Endothelial cell of umbilical vein (primary cell): ENCODE data around the gene PTCH1. TPM values are rescaled to one million over a fixed set of nuclear protein-coding genes. Genes with fewer than 3 reads are reported as not detected.

Source experiments
- BruUV-seq: library from RNA; stranded (reverse); fragments of 400-500 nt; replicated peaks from 2 replicates; lab custom pipeline; 2021; lab: Mats Ljungman, UMichigan
- CTCF ChIA-PET: fragments of 300-600, 350-600 bp; sonication (Branson Sonifier 250); formaldehyde crosslinking; loops from one replicate; lab custom pipeline; 2021; ENCODE audit warnings: antibody characterized with exemption, inconsistent platforms; lab: Charles Lee
- POLR2A ChIA-PET: fragments of 300-600, 350-600 bp; sonication (Branson Sonifier 250); formaldehyde crosslinking; loops from one replicate; lab custom pipeline; 2021; ENCODE audit warnings: antibody characterized with exemption, inconsistent platforms; lab: Charles Lee
- DNase-seq: peaks from one replicate; pipeline ENCODE4 v3.0.0-alpha.2; 2011; ENCODE audit warnings: low read depth, low spot score
- FAIRE-seq: peaks from 2 replicates; lab custom pipeline; 2011; peaks lifted over from hg19 to GRCh38; lab: Jason Lieb, UNC
- H2AFZ ChIP-seq: 2 replicates; pipeline ENCODE4 v1.6.0; 2012; ENCODE audit warnings: low read depth, low read length, control low read depth, inconsistent platforms
- H3K27ac ChIP-seq: 2 replicates; pipeline ENCODE4 v1.5.1; 2011; ENCODE audit warnings: low read depth, mild to moderate bottlenecking, control low read depth, low read length, moderate library complexity; ENCODE audit not compliant: insufficient read depth
- H3K27me3 ChIP-seq, 2 experiments: 2 replicates each; pipeline versions ENCODE4 v1.6.0 to v1.6.1; 2011; ENCODE audit warnings: low read length in 2 of 2, mixed read lengths in 1 of 2; ENCODE audit not compliant: control insufficient read depth in 2 of 2, insufficient read depth in 2 of 2
- H3K36me3 ChIP-seq, 2 experiments: 2 replicates in 1 of 2; 3 replicates in 1 of 2; pipeline ENCODE4 v1.5.1; 2011; ENCODE audit warnings: low read length in 2 of 2, mild to moderate bottlenecking in 1 of 2, moderate library complexity in 1 of 2; ENCODE audit not compliant: control insufficient read depth in 2 of 2, insufficient read depth in 2 of 2; ENCODE audit errors: extremely low read depth in 1 of 2
- H3K4me1 ChIP-seq: 3 replicates; pipeline ENCODE4 v1.5.1; 2011; ENCODE audit warnings: mild to moderate bottlenecking, low read length; ENCODE audit not compliant: control insufficient read depth, insufficient read depth; ENCODE audit errors: extremely low read depth
- H3K4me2 ChIP-seq: 2 replicates; pipeline ENCODE4 v1.6.1; 2011; ENCODE audit warnings: low read length, control low read depth, mixed read lengths; ENCODE audit not compliant: insufficient read depth
- H3K4me3 ChIP-seq, 3 experiments: fragments of 200-600 bp in 1 of 3; sonication (generic), shearing (Covaris generic) in 1 of 3; replicated peaks in 1 of 3; 2 replicates each; pipeline ENCODE4 v1.5.1; 2011 to 2016; ENCODE audit warnings: control low read depth in 3 of 3, low read length in 3 of 3, mild to moderate bottlenecking in 2 of 3, inconsistent platforms in 1 of 3, low read depth in 1 of 3, moderate library complexity in 1 of 3; ENCODE audit not compliant: insufficient read depth in 1 of 3
- H3K79me2 ChIP-seq: 2 replicates; pipeline ENCODE4 v1.6.0; 2012; ENCODE audit warnings: low read length, inconsistent platforms; ENCODE audit not compliant: control insufficient read depth, insufficient read depth
- H3K9ac ChIP-seq: replicated peaks from 2 replicates; pipeline ENCODE3; 2011; ENCODE audit warnings: low read length, control low read depth; ENCODE audit not compliant: insufficient read depth; ENCODE audit errors: extremely low read depth
- H3K9me1 ChIP-seq: replicated peaks from 3 replicates; pipeline ENCODE4 v1.6.0; 2011; ENCODE audit warnings: mild to moderate bottlenecking, low read length; ENCODE audit not compliant: control insufficient read depth, insufficient read depth; ENCODE audit errors: extremely low read depth
- H3K9me3 ChIP-seq: replicated peaks from 2 replicates; pipeline ENCODE4 v1.5.1; 2012; ENCODE audit warnings: low read length, inconsistent platforms; ENCODE audit not compliant: control insufficient read depth, insufficient read depth
- H4K20me1 ChIP-seq: replicated peaks from 2 replicates; pipeline ENCODE3; 2011; ENCODE audit warnings: mild to moderate bottlenecking, low read length; ENCODE audit not compliant: control insufficient read depth, insufficient read depth; ENCODE audit errors: extremely low read depth
- EZH2 ChIP-seq: IDR thresholded peaks from 2 replicates; pipeline ENCODE4 v1.6.1; 2012; ENCODE audit warnings: borderline replicate concordance, low read depth, mild to moderate bottlenecking, moderate library complexity, low read length, inconsistent platforms; ENCODE audit not compliant: severe bottlenecking
- FOS ChIP-seq: IDR thresholded peaks from 2 replicates; pipeline ENCODE4 v1.6.1; 2011; ENCODE audit warnings: mild to moderate bottlenecking, low read length, moderate library complexity, borderline replicate concordance; ENCODE audit not compliant: insufficient read depth
- GATA2 ChIP-seq: IDR thresholded peaks from 2 replicates; pipeline ENCODE4 v1.7.0; 2011; ENCODE audit warnings: low read depth, mild to moderate bottlenecking, moderate library complexity, mixed read lengths, low read length; ENCODE audit not compliant: insufficient read length, insufficient read depth
- JUN ChIP-seq: IDR thresholded peaks from 2 replicates; pipeline ENCODE4 v1.6.1; 2011; ENCODE audit warnings: borderline replicate concordance, low read depth; ENCODE audit not compliant: insufficient read length, insufficient read depth
- MYC ChIP-seq: IDR thresholded peaks from one replicate; pipeline ENCODE4 v1.6.1; 2011; ENCODE audit warnings: mild to moderate bottlenecking, low read depth, low read length
- POLR2A ChIP-seq: IDR thresholded peaks from 2 replicates; pipeline ENCODE4 v1.6.1; 2012; ENCODE audit warnings: low read depth, mild to moderate bottlenecking, control low read depth, low read length
- POLR2AphosphoS5 ChIP-seq: IDR thresholded peaks from 2 replicates; pipeline ENCODE4 v1.6.1; 2012; ENCODE audit warnings: low read depth, mild to moderate bottlenecking, control low read depth, low read length, moderate library complexity; ENCODE audit not compliant: insufficient read depth
- dilution Hi-C: fragments of 300-500 bp; cut with MboI; formaldehyde crosslinking; loops from one replicate; pipeline ENCODE4 v1.15.0; 2019; ENCODE audit warnings: low sequenced_read_pairs; ENCODE audit not compliant: extremely low pct_ligation_motif_present
- intact Hi-C: fragments of 100-400 bp; cut with micrococcal nuclease; formaldehyde crosslinking; loops from one replicate; pipeline ENCODE4 v1.10.0; 2022
- polyA plus RNA-seq, 4 experiments: library from polyadenylated mRNA; depleted of rRNA in 3 of 4; stranded (reverse) in 3 of 4; unstranded in 1 of 4; fragments of >200 nt; gene quantifications; 2 replicates each; pipeline versions ENCODE4 v1.2.1 to v1.2.3, GENCODE V29; 2011 to 2012; ENCODE audit warnings: missing spikeins in 1 of 4
- total RNA-seq: library from RNA; stranded (reverse); gene quantifications from 2 replicates; pipeline ENCODE4 v1.2.3, GENCODE V29; 2021
- TF ChIP-seq, protein P1 (sequence below): IDR thresholded peaks from 2 replicates; pipeline ENCODE4 v1.6.1; 2011; ENCODE audit not compliant: insufficient read depth, insufficient read length
- TF ChIP-seq, protein P2 (sequence below), 2 donors: IDR thresholded peaks; 1 replicate in 1 of 2; 2 replicates in 1 of 2; pipeline ENCODE4 v1.5.1; 2011; ENCODE audit warnings: low read length in 2 of 2, mild to moderate bottlenecking in 2 of 2, moderate library complexity in 2 of 2, control low read depth in 1 of 2, inconsistent platforms in 1 of 2, low read depth in 1 of 2; ENCODE audit not compliant: insufficient read depth in 1 of 2; ENCODE audit errors: extremely low read depth in 1 of 2

The PTCH1 gene
- total and polyA plus RNA-seq, 2 donors (not counting 3 experiments of a cell fraction or from before 2014, with no cell fraction given): 3.9 to 12.1 TPM

DNA sequence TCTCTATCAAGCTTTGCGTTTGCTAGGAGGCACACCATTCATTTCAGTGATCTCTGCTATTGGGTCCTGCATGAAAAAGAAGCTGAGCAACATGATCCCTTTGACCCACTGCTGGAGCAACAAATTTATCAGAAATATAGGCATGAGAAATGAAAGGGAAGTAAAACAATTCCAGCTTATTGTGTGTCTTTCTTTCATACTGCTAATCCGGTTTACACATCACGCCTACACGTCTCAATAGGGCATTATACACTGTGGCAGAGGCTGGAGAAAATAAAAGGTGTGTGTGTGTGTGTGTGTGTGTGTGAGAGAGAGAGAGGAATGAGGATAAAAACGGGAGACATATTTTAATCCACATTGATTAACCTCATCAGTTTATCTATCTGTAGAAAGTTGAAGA, 2.4 kb downstream of the PTCH1 start:
- FAIRE-seq (no peak), DNase-seq (no peak)
- Histone ChIP-seq H3K4me2 (no peak overlapping the region), H3K4me1 (peaks cover 35% of the 10 kb centered on the region), H3K4me3 (no peak overlapping the region), H3K9ac (no peak overlapping the region), H3K36me3 (no peaks in the 10 kb centered on the region), H3K27me3 (peaks cover 3 to 5% of the 10 kb centered on the region in 2 experiments), H2AFZ (no peak overlapping the region), H3K9me3 (no peaks in the 10 kb centered on the region), H4K20me1 (no peaks in the 10 kb centered on the region), H3K9me1 (no peaks in the 10 kb centered on the region), H3K79me2 (no peaks in the 10 kb centered on the region), H3K27ac (no peak overlapping the region)
- ChIA-PET CTCF (interaction anchor here (1.0 to 1.4 kb wide), 2 partner anchors 56 to 113 kb away, joined by 3 read pairs; no protein-coding TSS in a partner anchor), POLR2A (interaction anchor here (0.7 kb wide), 1 partner anchor 394 kb away, joined by 3 read pairs; no protein-coding TSS in a partner anchor)
- dilution Hi-C loops (no loop called here), intact Hi-C loops (no loop called here)
- TF ChIP-seq POLR2AphosphoS5: no peak
- TF ChIP-seq, protein P1, sequence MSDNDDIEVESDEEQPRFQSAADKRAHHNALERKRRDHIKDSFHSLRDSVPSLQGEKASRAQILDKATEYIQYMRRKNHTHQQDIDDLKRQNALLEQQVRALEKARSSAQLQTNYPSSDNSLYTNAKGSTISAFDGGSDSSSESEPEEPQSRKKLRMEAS: no peak
- no peak for TF ChIP-seq FOS
- TF ChIP-seq EZH2: no peak
- no TSS peak for BruUV-seq

DNA sequence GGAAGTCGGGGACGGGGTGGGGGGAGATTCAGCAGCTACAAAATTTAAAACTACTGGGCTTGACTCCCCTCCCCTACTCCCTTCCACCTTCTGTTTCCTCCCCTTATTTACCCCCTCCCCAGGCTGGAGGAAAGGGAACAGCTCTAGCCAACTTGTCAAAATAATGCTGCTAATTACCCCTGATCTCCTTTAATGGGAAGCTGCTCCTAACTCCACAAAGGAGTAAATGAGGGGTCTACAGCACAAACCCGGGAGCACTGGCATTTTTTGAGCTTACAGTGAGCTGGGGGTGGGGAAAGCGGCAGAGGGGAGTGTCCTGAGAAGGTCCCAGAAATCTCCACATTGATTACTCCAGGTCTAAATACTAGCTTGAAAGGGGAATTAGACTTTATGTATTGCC, 3.1 kb downstream of the PTCH1 start:
- no TSS peak for BruUV-seq

More for the DNA sequence above, 3.1 kb downstream of the PTCH1 start:
- no peak overlapping the region for H2AFZ ChIP-seq
- FAIRE-seq (no peak), DNase-seq (no peak)
- TF ChIP-seq, protein P2, sequence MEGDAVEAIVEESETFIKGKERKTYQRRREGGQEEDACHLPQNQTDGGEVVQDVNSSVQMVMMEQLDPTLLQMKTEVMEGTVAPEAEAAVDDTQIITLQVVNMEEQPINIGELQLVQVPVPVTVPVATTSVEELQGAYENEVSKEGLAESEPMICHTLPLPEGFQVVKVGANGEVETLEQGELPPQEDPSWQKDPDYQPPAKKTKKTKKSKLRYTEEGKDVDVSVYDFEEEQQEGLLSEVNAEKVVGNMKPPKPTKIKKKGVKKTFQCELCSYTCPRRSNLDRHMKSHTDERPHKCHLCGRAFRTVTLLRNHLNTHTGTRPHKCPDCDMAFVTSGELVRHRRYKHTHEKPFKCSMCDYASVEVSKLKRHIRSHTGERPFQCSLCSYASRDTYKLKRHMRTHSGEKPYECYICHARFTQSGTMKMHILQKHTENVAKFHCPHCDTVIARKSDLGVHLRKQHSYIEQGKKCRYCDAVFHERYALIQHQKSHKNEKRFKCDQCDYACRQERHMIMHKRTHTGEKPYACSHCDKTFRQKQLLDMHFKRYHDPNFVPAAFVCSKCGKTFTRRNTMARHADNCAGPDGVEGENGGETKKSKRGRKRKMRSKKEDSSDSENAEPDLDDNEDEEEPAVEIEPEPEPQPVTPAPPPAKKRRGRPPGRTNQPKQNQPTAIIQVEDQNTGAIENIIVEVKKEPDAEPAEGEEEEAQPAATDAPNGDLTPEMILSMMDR (IDR thresholded peaks at IDR 0.05; ENCODE audit: extremely low read depth in 1 of 2, insufficient read depth in 1 of 2, low read depth in 1 of 2, low read length in 2 of 2): no peak
- TF ChIP-seq MYC (no peak), FOS (no peak), EZH2 (no peak), POLR2A (no peak), JUN (no peak), POLR2AphosphoS5 (no peak), GATA2 (no peak)
- TF ChIP-seq, protein P1: no peak
- no peaks in the 10 kb centered on the region for H3K36me3 ChIP-seq
- H3K79me2 ChIP-seq: no peaks in the 10 kb centered on the region
- POLR2A ChIA-PET: no interaction called here
- no peak overlapping the region for H3K4me3 ChIP-seq
- CTCF ChIA-PET: interaction anchor here (1.0 to 1.4 kb wide), 2 partner anchors 57 to 113 kb away, joined by 3 read pairs; no protein-coding TSS in a partner anchor
- no peaks in the 10 kb centered on the region for H4K20me1 ChIP-seq
- no peaks in the 10 kb centered on the region for H3K9me3 ChIP-seq
- no peaks in the 10 kb centered on the region for H3K9me1 ChIP-seq
- intact Hi-C loops: no loop called here
- H3K4me1 ChIP-seq: peaks cover 36% of the 10 kb centered on the region
- H3K27me3 ChIP-seq: peaks cover 3 to 5% of the 10 kb centered on the region in 2 experiments
- no peak overlapping the region for H3K9ac ChIP-seq
- H3K4me2 ChIP-seq: no peak overlapping the region
- no peak overlapping the region for H3K27ac ChIP-seq
- dilution Hi-C loops: no loop called here
